ENCODE measurements around the gene TMEM127. TPM values are rescaled to one million over a fixed set of nuclear protein-coding genes. Genes with fewer than 3 reads are reported as not detected.

Gene TMEM127
- total and polyA plus RNA-seq, 2 donors (not counting 1 experiment from before 2014, with no cell fraction given), result 21.5 to 48.0 TPM

DNA sequence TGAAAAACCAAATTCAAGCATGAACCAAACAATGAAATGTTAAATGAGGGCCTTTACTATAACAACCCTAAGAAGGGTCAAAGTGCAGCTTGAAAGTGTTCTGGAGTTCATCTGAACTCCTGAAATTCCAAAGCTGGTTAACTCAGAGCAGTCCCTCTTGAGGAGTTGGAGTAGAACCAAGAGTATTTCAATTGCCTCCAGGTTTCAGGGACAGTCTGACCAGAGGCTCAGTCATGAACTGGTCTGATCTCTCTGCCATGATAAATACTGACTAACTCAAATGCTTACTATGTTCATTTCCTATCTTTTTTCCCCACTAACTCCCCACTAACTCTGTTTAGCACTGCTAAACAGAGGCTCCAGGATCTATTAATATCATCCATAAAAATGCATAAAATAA, 59.9 kb downstream of the TMEM127 start:
- POLR2A ChIA-PET, result no interaction called here
- CTCF ChIA-PET, result interaction anchor here (1.2 to 2.1 kb wide), 4 partner anchors 28 to 64 kb away, joined by 3 to 9 read pairs (median 6); no protein-coding TSS in a partner anchor
- Histone ChIP-seq H3K4me3 (ENCODE audit: control extremely low read depth in 1 of 5, extremely low read depth in 1 of 5, insufficient read depth in 1 of 5, low read depth in 2 of 5, low read length in 4 of 5) (peak overlapping the region in 1 of 5 experiments; percentile 1), H2AFZ (ENCODE audit: insufficient read depth, low read depth, low read length, poor library complexity, severe bottlenecking) (no peak overlapping the region), H3K27ac (ENCODE audit: low read length in 2 of 2) (peak overlapping the region; percentile 6 to 75), H3K4me1 (ENCODE audit: control insufficient read depth in 2 of 2, insufficient read depth in 2 of 2, low read length in 2 of 2) (peaks cover 65 to 83% of the 10 kb centered on the region in 2 donors), H3K9me3 (ENCODE audit: control extremely low read depth in 1 of 3, control insufficient read depth in 2 of 3, insufficient read depth in 1 of 3, low read length in 2 of 3) (no peaks in the 10 kb centered on the region), H3K79me2 (ENCODE audit: control insufficient read depth, insufficient read depth, low read length) (peaks cover 91% of the 10 kb centered on the region), H3K27me3 (replicated peaks in 1 of 4; ENCODE audit: control extremely low read depth in 1 of 4, control insufficient read depth in 3 of 4, insufficient read depth in 4 of 4, low read length in 3 of 4) (no peaks in the 10 kb centered on the region), H4K20me1 (ENCODE audit: control insufficient read depth, insufficient read depth, low read length, poor library complexity, severe bottlenecking) (peaks cover 61% of the 10 kb centered on the region), H3K36me3 (replicated peaks in 1 of 2; ENCODE audit: control extremely low read depth in 1 of 2, control insufficient read depth in 1 of 2, extremely low read depth in 1 of 2, insufficient read depth in 2 of 2, low read length in 1 of 2) (no peaks in the 10 kb centered on the region), H3K4me2 (replicated peaks; ENCODE audit: low read depth, low read length, poor library complexity, severe bottlenecking) (peak overlapping the region; percentile 36), H3K9ac (ENCODE audit: low read length) (peak overlapping the region; percentile 9)
- H3K4me1 Mint-ChIP-seq, result peaks cover 68% of the 10 kb centered on the region
- no peak for ATAC-seq (ENCODE audit: low read depth)
- H3K27me3 Mint-ChIP-seq, result no peaks in the 10 kb centered on the region
- peak overlapping the region; percentile 74 for H3K27ac Mint-ChIP-seq
- no peaks in the 10 kb centered on the region for H3K9me3 Mint-ChIP-seq (ENCODE audit: insufficient read depth)
- intact Hi-C loops (cut with micrococcal nuclease), result loop anchor here (10.0 kb wide), 1 partner anchor 299 kb away; the partner anchor contains the start of gene NEURL3
- peak overlapping the region; percentile 61 for H3K4me3 Mint-ChIP-seq
- TF ChIP-seq EZH2 (IDR thresholded peaks at IDR 0.05; ENCODE audit: borderline replicate concordance, insufficient read depth, low read depth, low read length, poor library complexity, severe bottlenecking), result no peak
- TF ChIP-seq, protein P1, sequence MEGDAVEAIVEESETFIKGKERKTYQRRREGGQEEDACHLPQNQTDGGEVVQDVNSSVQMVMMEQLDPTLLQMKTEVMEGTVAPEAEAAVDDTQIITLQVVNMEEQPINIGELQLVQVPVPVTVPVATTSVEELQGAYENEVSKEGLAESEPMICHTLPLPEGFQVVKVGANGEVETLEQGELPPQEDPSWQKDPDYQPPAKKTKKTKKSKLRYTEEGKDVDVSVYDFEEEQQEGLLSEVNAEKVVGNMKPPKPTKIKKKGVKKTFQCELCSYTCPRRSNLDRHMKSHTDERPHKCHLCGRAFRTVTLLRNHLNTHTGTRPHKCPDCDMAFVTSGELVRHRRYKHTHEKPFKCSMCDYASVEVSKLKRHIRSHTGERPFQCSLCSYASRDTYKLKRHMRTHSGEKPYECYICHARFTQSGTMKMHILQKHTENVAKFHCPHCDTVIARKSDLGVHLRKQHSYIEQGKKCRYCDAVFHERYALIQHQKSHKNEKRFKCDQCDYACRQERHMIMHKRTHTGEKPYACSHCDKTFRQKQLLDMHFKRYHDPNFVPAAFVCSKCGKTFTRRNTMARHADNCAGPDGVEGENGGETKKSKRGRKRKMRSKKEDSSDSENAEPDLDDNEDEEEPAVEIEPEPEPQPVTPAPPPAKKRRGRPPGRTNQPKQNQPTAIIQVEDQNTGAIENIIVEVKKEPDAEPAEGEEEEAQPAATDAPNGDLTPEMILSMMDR (IDR thresholded peaks at IDR 0.05), result no peak
- no peak for DNase-seq

DNA sequence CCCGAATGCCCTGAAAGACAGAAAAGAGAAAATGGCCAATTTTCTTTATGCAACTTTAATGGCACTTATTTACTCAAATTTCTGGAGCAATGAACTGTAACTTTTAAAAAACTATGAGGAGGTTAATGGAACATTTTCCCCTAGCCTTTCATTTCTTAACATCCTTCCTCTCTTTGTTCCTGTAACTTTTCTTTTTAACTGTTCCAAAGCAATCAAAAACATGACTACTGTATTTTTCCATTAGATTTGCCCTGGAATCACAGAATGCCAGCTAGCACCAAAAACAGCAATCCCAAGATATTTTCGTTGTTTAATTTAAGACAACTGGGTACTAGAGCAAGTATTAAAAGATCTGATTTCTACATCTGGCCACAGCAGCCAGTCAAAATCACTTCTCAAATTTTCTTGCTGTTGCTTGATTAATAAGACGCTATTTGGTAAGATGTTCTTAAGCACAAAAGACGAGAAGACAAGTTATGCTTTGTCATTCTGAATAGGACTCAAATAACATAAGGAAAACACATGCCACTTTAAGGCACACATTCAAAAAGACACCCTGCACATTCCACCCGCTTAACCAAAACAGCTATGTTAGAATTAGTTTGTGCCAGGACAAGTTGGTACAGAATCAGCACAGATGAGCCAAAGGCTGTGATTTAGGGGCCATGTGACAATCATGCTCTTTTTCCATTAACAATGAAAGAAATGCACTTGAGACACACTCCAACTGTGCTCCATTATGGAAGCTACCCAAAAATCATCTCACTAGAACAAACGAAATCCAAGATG, 60.8 kb downstream of the TMEM127 start:
- CTCF ChIA-PET, result interaction anchor here (1.2 to 2.1 kb wide), 4 partner anchors 29 to 63 kb away, joined by 3 to 9 read pairs (median 6); no protein-coding TSS in a partner anchor
- H3K4me1 Mint-ChIP-seq, result peaks cover 70% of the 10 kb centered on the region

More for the DNA sequence above, 60.8 kb downstream of the TMEM127 start:
- Histone ChIP-seq H3K4me2 (replicated peaks; ENCODE audit: low read depth, low read length, poor library complexity, severe bottlenecking) (peak overlapping the region; percentile 36), H3K27ac (ENCODE audit: low read length in 2 of 2) (peak overlapping the region in 1 of 2 donors; percentile 75), H4K20me1 (ENCODE audit: control insufficient read depth, insufficient read depth, low read length, poor library complexity, severe bottlenecking) (peaks cover 65% of the 10 kb centered on the region), H2AFZ (ENCODE audit: insufficient read depth, low read depth, low read length, poor library complexity, severe bottlenecking) (no peak overlapping the region), H3K4me3 (ENCODE audit: control extremely low read depth in 1 of 5, extremely low read depth in 1 of 5, insufficient read depth in 1 of 5, low read depth in 2 of 5, low read length in 4 of 5) (peak overlapping the region in 1 of 5 experiments; percentile 8), H3K9ac (ENCODE audit: low read length) (peak overlapping the region; percentile 9), H3K9me3 (ENCODE audit: control extremely low read depth in 1 of 3, control insufficient read depth in 2 of 3, insufficient read depth in 1 of 3, low read length in 2 of 3) (no peaks in the 10 kb centered on the region), H3K36me3 (replicated peaks in 1 of 2; ENCODE audit: control extremely low read depth in 1 of 2, control insufficient read depth in 1 of 2, extremely low read depth in 1 of 2, insufficient read depth in 2 of 2, low read length in 1 of 2) (no peaks in the 10 kb centered on the region), H3K79me2 (ENCODE audit: control insufficient read depth, insufficient read depth, low read length) (peaks cover 92% of the 10 kb centered on the region), H3K27me3 (replicated peaks in 1 of 4; ENCODE audit: control extremely low read depth in 1 of 4, control insufficient read depth in 3 of 4, insufficient read depth in 4 of 4, low read length in 3 of 4) (no peaks in the 10 kb centered on the region), H3K4me1 (ENCODE audit: control insufficient read depth in 2 of 2, insufficient read depth in 2 of 2, low read length in 2 of 2) (peaks cover 68 to 82% of the 10 kb centered on the region in 2 donors)
- H3K27ac Mint-ChIP-seq, result peak overlapping the region; percentile 74
- TF ChIP-seq EZH2 (IDR thresholded peaks at IDR 0.05; ENCODE audit: borderline replicate concordance, insufficient read depth, low read depth, low read length, poor library complexity, severe bottlenecking), result no peak
- TF ChIP-seq, protein P1 (IDR thresholded peaks at IDR 0.05), result no peak
- H3K27me3 Mint-ChIP-seq, result no peaks in the 10 kb centered on the region
- ATAC-seq (ENCODE audit: low read depth) (no peak), DNase-seq (no peak)
- peak overlapping the region; percentile 86 for H3K4me3 Mint-ChIP-seq
- intact Hi-C loops (cut with micrococcal nuclease), result loop anchor here (10.0 kb wide), 1 partner anchor 300 kb away; the partner anchor contains the start of gene NEURL3
- no CpG with 5 or more reads among the region's 6 CpGs for WGBS (ENCODE audit: insufficient coverage)
- POLR2A ChIA-PET, result interaction anchor here (0.9 kb wide), 1 partner anchor 13 kb away, joined by 3 read pairs; no protein-coding TSS in a partner anchor
- H3K9me3 Mint-ChIP-seq (ENCODE audit: insufficient read depth), result no peaks in the 10 kb centered on the region
